GM19023 (cell line): ENCODE results near the gene NBR1.
A peak's percentile ranks its signal among the peaks of the same experiment; 100 is the strongest.
"Not testable (repeated sequence)": the region's sequence is repeated elsewhere in the genome, so short reads cannot be mapped to it uniquely, and the experiment has no call there.

Experiments used
- ATAC-seq: cut with Tn5 transposase; IDR thresholded peaks from one replicate; pipeline ENCODE4 v1.9.1; 2021; ENCODE audit warnings: mild to moderate bottlenecking, moderate library complexity; ENCODE audit not compliant: unreplicated experiment

The NBR1 gene

GRCh38 chr17:43153197-43153835, 17.7 kb upstream of the NBR1 start:
- not testable (repeated sequence) for ATAC-seq

DNA sequence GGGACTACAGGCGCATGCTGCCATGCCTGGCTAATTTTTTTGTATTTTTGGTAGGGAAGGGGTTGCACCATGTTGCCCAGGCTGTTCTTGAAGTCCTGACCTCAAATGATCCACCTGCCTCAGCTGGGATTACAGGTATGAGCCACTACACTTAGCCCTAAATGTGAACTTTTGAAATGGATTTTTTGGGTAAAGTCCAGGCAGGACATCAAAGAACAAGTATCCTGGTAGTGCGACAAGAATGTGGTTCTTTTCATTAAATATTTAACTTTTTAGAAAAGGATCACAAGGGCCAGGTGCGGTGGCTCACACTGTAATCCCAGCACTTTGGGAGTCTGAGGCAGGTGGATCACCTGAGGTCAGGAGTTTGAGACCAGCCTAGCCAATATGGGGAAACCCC, 15.3 kb upstream of the NBR1 start:
- no peak for ATAC-seq

GRCh38 chr17:43159232-43159631, 11.8 kb upstream of the NBR1 start:
- not testable (repeated sequence) for ATAC-seq

GRCh38 chr17:43159957-43160356, 11.1 kb upstream of the NBR1 start:
- ATAC-seq, result not testable (repeated sequence)

GRCh38 chr17:43165971-43166370, 5.0 kb upstream of the NBR1 start:
- not testable (repeated sequence) for ATAC-seq

GRCh38 chr17:43169561-43170139, 1.4 kb upstream of the NBR1 start:
- peak; percentile 19 for ATAC-seq

DNA sequence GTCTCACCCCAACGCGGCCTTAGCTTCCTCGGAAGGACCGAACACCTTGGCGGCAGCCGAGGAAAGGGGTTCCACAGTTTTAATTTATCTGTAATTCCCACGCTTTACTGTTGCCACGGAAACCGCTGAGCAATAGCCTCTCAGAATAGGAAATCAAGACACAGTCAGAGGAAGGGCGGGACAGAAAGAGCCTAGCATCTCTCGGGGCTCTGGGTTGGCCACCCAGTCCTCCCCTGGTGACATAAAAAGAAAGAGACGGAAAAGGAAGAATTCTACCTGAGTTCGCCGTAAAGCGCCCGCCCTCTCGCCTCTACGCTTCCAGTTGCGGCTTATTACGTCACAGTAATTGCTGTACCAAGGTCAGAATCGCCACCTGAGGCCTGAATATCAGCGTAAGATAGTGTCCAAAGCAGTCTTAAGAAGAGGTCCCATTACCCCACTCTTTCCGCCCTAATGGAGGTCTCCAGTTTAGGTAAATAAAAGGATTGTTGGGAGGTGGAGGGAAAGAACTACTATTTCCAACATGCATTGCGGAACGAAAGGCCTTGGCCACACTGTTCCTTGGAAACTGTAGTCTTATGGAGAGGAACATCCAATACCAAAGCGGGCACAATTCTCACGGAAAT, 761 bp upstream of the NBR1 start:
- peak; percentile 62 for ATAC-seq

GRCh38 chr17:43171586-43172487, 823 bp downstream of the NBR1 start:
- ATAC-seq, result no peak

DNA sequence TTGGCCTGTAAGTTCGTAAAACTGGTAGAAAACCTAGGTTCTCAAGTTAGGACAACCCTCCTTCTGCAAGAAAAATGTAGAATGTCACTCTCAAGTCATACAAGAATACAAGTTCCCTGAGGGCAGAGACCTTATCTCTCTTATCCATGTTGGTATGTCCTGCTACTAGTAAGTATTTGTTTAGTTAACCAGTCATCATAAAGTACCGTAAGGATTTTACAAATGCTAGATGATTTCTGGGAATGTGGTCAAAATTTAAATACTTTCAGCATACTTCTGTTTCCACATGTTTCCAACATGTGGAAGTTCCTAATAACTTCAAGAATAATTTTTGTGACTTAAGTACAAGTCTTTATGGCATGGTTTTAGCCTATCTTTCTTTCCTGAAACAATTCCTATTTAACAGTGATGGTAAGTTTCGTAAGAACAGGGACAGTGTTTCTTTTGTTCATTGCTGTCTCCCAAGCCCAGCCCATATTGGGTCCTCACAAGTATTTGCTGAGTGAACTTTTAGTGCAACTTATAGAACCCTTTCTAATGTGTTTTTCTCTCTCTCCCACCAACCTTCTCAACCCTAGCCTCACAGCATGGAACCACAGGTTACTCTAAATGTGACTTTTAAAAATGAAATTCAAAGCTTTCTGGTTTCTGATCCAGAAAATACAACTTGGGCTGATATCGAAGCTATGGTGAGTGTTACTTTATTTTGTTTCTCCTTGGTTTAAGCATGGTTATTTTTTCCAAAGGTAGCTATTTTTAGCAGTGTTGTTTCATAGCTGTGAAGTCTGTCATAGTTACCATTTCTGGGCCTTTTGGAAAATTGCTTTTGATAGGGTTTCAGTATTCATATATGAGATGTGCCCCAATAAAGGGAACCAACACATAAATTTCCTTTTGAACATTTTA, 4.5 kb downstream of the NBR1 start:
- no peak for ATAC-seq

GRCh38 chr17:43176119-43176570, 5.1 kb downstream of the NBR1 start:
- no peak for ATAC-seq

GRCh38 chr17:43183921-43184320, 12.9 kb downstream of the NBR1 start:
- ATAC-seq, result no peak

GRCh38 chr17:43186656-43187055, 15.6 kb downstream of the NBR1 start:
- ATAC-seq, result not testable (repeated sequence)

GRCh38 chr17:43193251-43193650, 22.2 kb downstream of the NBR1 start:
- ATAC-seq, result no peak

DNA sequence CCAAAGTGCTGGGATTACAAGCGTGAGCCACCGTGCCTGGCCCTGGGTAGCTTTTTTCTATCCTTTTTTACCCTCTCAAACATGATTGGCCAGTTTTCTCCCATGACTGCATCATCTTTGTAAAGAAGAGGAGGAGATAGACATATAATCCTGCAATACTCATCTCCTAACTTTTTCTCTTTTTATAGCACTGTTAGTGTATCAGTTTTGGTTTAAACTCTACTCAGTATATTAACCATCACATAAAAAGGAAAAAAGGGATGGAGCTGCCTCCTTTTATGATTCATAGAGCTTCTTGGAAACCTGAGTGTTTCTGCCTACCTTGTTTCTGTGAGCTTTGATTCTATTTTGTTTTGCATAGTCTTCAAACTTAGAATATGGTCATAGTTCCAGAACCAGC, 28.6 kb downstream of the NBR1 start:
- no peak for ATAC-seq

- no peak for ATAC-seq
These were observed 29.1 kb downstream of the NBR1 start for GRCh38 chr17:43200127-43200526.

DNA sequence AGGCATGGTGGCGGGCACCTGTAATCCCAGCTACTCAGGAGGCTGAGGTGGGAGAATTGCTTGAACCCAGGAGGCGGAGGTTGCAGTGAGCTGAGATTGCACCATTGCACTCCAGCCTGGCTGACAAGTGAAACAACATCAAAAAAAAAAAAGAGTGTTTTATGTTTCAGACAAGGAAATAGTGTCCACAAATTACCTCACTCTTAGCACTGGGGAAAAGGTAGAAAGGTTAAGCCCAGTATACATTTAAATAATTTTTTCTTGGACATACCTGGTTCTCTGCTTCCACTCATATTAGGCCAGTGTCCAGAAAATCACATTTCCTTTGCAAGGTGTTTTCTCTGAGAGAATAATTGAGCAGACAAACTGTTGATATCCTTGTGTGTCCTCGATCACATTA, 32.0 kb downstream of the NBR1 start:
- ATAC-seq, result not testable (repeated sequence)

- ATAC-seq, result no peak
These were observed 39.6 kb downstream of the NBR1 start for GRCh38 chr17:43210576-43210975.

GRCh38 chr17:43211123-43211479, 40.1 kb downstream of the NBR1 start:
- ATAC-seq, result no peak

DNA sequence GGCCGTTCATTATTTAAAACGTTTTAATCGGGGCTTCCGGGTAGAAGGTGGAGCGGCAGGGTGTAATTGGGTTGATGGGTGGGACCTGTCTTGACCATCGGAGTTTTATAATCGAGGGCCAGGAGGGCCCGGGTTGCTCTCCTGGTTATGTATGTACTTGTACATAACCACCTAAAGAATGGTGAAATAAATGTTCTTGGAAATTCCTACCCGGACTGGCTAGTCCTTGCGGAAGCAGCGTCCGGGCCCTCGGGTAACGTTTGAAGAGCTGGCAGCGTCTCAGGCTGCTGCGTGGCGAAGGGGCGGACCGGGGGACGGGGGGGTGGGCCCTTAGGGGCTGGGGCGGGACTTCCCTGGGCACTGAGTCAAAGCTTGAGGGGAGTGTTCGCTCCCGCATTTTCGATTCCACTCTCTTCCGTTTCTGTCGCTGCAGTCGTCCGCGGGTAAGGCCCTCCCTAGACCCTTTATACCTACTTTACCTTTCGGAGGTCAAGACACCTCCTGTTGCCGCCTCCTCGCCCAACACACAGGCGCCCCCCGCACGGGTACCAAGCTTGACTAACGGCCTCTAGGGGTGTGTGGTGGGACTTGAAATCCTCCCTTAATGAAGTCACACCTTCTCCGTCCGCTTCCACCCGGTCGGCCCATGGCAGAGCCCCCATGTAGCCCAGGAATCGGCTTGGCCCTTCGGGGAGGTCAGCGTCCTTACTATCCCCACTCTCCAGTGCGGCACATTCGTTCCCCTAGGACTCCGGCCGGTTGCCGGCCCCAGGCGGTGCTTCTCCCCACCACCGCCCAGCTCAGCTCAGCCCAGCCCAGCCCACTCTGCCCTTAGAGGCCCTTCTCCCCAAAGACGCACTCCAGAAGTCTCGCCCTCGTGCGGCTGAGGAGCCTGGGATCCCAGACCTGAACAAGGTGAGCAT, 40.7 kb downstream of the NBR1 start, which contains the start of gene TMEM106A:
TMEM106A (plus strand) TSS at position 396 of the 923 bp plus-strand sequence. CDS start 1,167 bp downstream, outside the sequence.
- peak; percentile 73 for ATAC-seq
